Embryonic facial prominence (tissue), 1 donor: ENCODE measurements around the gene PLEKHG5.
"Not testable (repeated sequence)": the region's sequence is repeated elsewhere in the genome, so short reads cannot be mapped to it uniquely, and the experiment has no call there.

Experiments used
- DNase-seq: peaks from one replicate; pipeline ENCODE4 v3.0.0-alpha.2; 2016; ENCODE audit errors: extremely low spot score

Gene PLEKHG5

GRCh38 chr1:6497215-6497866, 5.9 kb upstream of the PLEKHG5 start:
- no peak for DNase-seq

GRCh38 chr1:6496890-6497214, 5.4 kb upstream of the PLEKHG5 start:
- DNase-seq: no peak

GRCh38 chr1:6496365-6496721, 4.9 kb upstream of the PLEKHG5 start:
- no peak for DNase-seq

- no peak for DNase-seq
These were observed 4.3 kb upstream of the PLEKHG5 start for GRCh38 chr1:6495540-6496364.

- no peak for DNase-seq
These were observed 3.6 kb upstream of the PLEKHG5 start for GRCh38 chr1:6495041-6495441.

GRCh38 chr1:6494627-6495026, 3.2 kb upstream of the PLEKHG5 start:
- no peak for DNase-seq

GRCh38 chr1:6493834-6494223, 2.4 kb upstream of the PLEKHG5 start:
- not testable (repeated sequence) for DNase-seq

- no peak for DNase-seq
These were observed 499 bp upstream of the PLEKHG5 start for GRCh38 chr1:6491966-6492365.

- DNase-seq: no peak
These were observed 402 bp downstream of the PLEKHG5 start for GRCh38 chr1:6491081-6491449.

- DNase-seq: no peak
These were observed 1.0 kb downstream of the PLEKHG5 start for GRCh38 chr1:6490181-6491080.

- peak; percentile 55 for DNase-seq
These were observed 1.7 kb downstream of the PLEKHG5 start for GRCh38 chr1:6489799-6490180.

GRCh38 chr1:6489383-6489765, 2.1 kb downstream of the PLEKHG5 start:
- no peak for DNase-seq

- DNase-seq: no peak
These were observed 2.7 kb downstream of the PLEKHG5 start for GRCh38 chr1:6488602-6489382.

GRCh38 chr1:6487804-6488484, 3.5 kb downstream of the PLEKHG5 start:
- DNase-seq: no peak

GRCh38 chr1:6486433-6487011, 4.9 kb downstream of the PLEKHG5 start:
- peak; percentile 67 for DNase-seq

- DNase-seq: no peak
These were observed 6.0 kb downstream of the PLEKHG5 start for GRCh38 chr1:6485168-6486101.

GRCh38 chr1:6484826-6485167, 6.7 kb downstream of the PLEKHG5 start:
- no peak for DNase-seq

- DNase-seq: no peak
These were observed 7.7 kb downstream of the PLEKHG5 start for GRCh38 chr1:6483761-6484117.

GRCh38 chr1:6483017-6483760, 8.3 kb downstream of the PLEKHG5 start:
- no peak for DNase-seq
